Panc1 (cell line): ENCODE results near the gene UBE2M. TPM values are rescaled to one million over a fixed set of nuclear protein-coding genes. Genes with fewer than 3 reads are reported as not detected.
A peak's percentile ranks its signal among the peaks of the same experiment; 100 is the strongest.

Source experiments
- ATAC-seq: fragments of 200-7000 bp; cut with Tn5 transposase; 2 replicates; pipeline ENCODE4 v1.9.1; 2020; ENCODE audit warnings: mild to moderate bottlenecking, moderate library complexity
- BruUV-seq: library from RNA; stranded (reverse); fragments of 400-500 nt; replicated peaks from 2 replicates; lab custom pipeline; 2021; lab: Mats Ljungman, UMichigan
- CTCF ChIA-PET: fragments of 300-600 bp; sonication (Branson Sonifier 250); formaldehyde crosslinking; loops from one replicate; lab custom pipeline; 2022; ENCODE audit warnings: antibody characterized with exemption; lab: Charles Lee
- POLR2A ChIA-PET: fragments of 300-600 bp; sonication (Branson Sonifier 250); formaldehyde crosslinking; loops from one replicate; lab custom pipeline; 2022; ENCODE audit warnings: antibody characterized with exemption; lab: Charles Lee
- DNase-seq: peaks from one replicate; pipeline ENCODE4 v3.0.0-alpha.2; 2010; ENCODE audit warnings: low read depth, low spot score
- H3K27ac ChIP-seq: 2 replicates; pipeline ENCODE4 v1.5.1; 2011; ENCODE audit warnings: mild to moderate bottlenecking, low read length, inconsistent platforms
- H3K27me3 ChIP-seq: fragments of 200-500 bp; sonication (Bioruptor generic); 2 replicates; pipeline ENCODE4 v1.6.0; 2014; ENCODE audit warnings: low read length, inconsistent platforms; ENCODE audit not compliant: control insufficient read depth, insufficient read depth
- H3K36me3 ChIP-seq: fragments of 200-500 bp; sonication (Bioruptor generic); 2 replicates; pipeline ENCODE4 v1.5.1; 2014; ENCODE audit warnings: inconsistent platforms, mild to moderate bottlenecking, low read length, moderate library complexity; ENCODE audit not compliant: control insufficient read depth, insufficient read depth
- H3K4me1 ChIP-seq: 2 replicates; pipeline ENCODE4 v1.5.1; 2011; ENCODE audit warnings: inconsistent platforms, mild to moderate bottlenecking, low read length, moderate library complexity; ENCODE audit not compliant: control insufficient read depth, insufficient read depth
- H3K4me3 ChIP-seq, 2 experiments: 2 replicates each; pipeline ENCODE4 v1.5.1; 2011 to 2012; ENCODE audit warnings: low read depth in 2 of 2, low read length in 2 of 2, mild to moderate bottlenecking in 2 of 2, inconsistent platforms in 1 of 2, moderate library complexity in 1 of 2
- H3K9me3 ChIP-seq: fragments of 200-500 bp; sonication (Bioruptor generic); 2 replicates; pipeline ENCODE4 v1.5.1; 2014; ENCODE audit warnings: low read depth, mild to moderate bottlenecking, inconsistent platforms, low read length, moderate library complexity; ENCODE audit not compliant: control insufficient read depth, insufficient read depth
- POLR2AphosphoS5 ChIP-seq: IDR thresholded peaks from 2 replicates; pipeline ENCODE4 v1.6.1; 2012; ENCODE audit warnings: mild to moderate bottlenecking, low read depth, low read length, moderate library complexity
- SIN3A ChIP-seq: IDR thresholded peaks from 2 replicates; pipeline ENCODE4 v1.6.1; 2012; ENCODE audit warnings: low read depth, mild to moderate bottlenecking, low read length, moderate library complexity, borderline replicate concordance; ENCODE audit not compliant: insufficient read depth
- TCF7L2 ChIP-seq: IDR thresholded peaks from 2 replicates; pipeline ENCODE4 v1.6.1; 2011; ENCODE audit warnings: mild to moderate bottlenecking, low read depth, low read length, inconsistent platforms
- in situ Hi-C: cut with HindIII; loops from 2 replicates; pipeline ENCODE4 v1.10.0; 2016; ENCODE audit warnings: low sequenced_read_pairs, low pct_unique_long_range_greater_than_20kb
- intact Hi-C: fragments of 100-400 bp; cut with micrococcal nuclease; formaldehyde crosslinking; loops from one replicate; pipeline ENCODE4 v1.10.0; 2022; ENCODE audit not compliant: unreplicated experiment
- total RNA-seq: library from RNA; stranded (reverse); gene quantifications from one replicate; pipeline ENCODE4 v1.2.1, GENCODE V29; 2021; ENCODE audit not compliant: unreplicated experiment
- TF ChIP-seq, protein P1 (sequence below): fragments of 450-650 bp; IDR thresholded peaks from 2 replicates; pipeline ENCODE4 v1.5.1; 2017; ENCODE audit warnings: mild to moderate bottlenecking
- TF ChIP-seq, protein P2 (sequence below), 2 experiments: IDR thresholded peaks; 2 replicates each; pipeline ENCODE4 v1.6.1; 2011 to 2012; ENCODE audit warnings: low read depth in 2 of 2, control low read depth in 1 of 2, low read length in 1 of 2, mild to moderate bottlenecking in 1 of 2, moderate library complexity in 1 of 2; ENCODE audit not compliant: insufficient read depth in 1 of 2

UBE2M gene
- total RNA-seq, 1 experiment from 2014 or later, result 189 TPM

- TSS peak; percentile 80 for BruUV-seq
- H3K9me3 ChIP-seq, result no peaks in the 10 kb centered on the region
- peaks cover 31% of the 10 kb centered on the region for H3K4me1 ChIP-seq
- in situ Hi-C loops (no loop called here), intact Hi-C loops (no loop called here)
- ChIA-PET CTCF (interaction anchor here (0.8 kb wide), 1 partner anchor 40 kb away, joined by 3 read pairs; the partner anchor contains the start of gene ZBTB45), POLR2A (interaction anchor here (0.5 to 1.0 kb wide), 4 partner anchors 14 to 790 kb away, joined by 3 to 23 read pairs (median 7); no protein-coding TSS in a partner anchor)
- ATAC-seq (no peak), DNase-seq (no peak)
- TF ChIP-seq SIN3A (no peak), POLR2AphosphoS5 (no peak; the same call in 1 of the 2 replicates), TCF7L2 (no peak)
- TF ChIP-seq, protein P1, sequence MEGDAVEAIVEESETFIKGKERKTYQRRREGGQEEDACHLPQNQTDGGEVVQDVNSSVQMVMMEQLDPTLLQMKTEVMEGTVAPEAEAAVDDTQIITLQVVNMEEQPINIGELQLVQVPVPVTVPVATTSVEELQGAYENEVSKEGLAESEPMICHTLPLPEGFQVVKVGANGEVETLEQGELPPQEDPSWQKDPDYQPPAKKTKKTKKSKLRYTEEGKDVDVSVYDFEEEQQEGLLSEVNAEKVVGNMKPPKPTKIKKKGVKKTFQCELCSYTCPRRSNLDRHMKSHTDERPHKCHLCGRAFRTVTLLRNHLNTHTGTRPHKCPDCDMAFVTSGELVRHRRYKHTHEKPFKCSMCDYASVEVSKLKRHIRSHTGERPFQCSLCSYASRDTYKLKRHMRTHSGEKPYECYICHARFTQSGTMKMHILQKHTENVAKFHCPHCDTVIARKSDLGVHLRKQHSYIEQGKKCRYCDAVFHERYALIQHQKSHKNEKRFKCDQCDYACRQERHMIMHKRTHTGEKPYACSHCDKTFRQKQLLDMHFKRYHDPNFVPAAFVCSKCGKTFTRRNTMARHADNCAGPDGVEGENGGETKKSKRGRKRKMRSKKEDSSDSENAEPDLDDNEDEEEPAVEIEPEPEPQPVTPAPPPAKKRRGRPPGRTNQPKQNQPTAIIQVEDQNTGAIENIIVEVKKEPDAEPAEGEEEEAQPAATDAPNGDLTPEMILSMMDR, result no peak
- TF ChIP-seq, protein P2, sequence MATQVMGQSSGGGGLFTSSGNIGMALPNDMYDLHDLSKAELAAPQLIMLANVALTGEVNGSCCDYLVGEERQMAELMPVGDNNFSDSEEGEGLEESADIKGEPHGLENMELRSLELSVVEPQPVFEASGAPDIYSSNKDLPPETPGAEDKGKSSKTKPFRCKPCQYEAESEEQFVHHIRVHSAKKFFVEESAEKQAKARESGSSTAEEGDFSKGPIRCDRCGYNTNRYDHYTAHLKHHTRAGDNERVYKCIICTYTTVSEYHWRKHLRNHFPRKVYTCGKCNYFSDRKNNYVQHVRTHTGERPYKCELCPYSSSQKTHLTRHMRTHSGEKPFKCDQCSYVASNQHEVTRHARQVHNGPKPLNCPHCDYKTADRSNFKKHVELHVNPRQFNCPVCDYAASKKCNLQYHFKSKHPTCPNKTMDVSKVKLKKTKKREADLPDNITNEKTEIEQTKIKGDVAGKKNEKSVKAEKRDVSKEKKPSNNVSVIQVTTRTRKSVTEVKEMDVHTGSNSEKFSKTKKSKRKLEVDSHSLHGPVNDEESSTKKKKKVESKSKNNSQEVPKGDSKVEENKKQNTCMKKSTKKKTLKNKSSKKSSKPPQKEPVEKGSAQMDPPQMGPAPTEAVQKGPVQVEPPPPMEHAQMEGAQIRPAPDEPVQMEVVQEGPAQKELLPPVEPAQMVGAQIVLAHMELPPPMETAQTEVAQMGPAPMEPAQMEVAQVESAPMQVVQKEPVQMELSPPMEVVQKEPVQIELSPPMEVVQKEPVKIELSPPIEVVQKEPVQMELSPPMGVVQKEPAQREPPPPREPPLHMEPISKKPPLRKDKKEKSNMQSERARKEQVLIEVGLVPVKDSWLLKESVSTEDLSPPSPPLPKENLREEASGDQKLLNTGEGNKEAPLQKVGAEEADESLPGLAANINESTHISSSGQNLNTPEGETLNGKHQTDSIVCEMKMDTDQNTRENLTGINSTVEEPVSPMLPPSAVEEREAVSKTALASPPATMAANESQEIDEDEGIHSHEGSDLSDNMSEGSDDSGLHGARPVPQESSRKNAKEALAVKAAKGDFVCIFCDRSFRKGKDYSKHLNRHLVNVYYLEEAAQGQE (IDR thresholded peaks at IDR 0.05; ENCODE audit: insufficient read depth in 1 of 2, low read depth in 2 of 2, low read length in 1 of 2), result no peak
- no peaks in the 10 kb centered on the region for H3K27me3 ChIP-seq
- no peaks in the 10 kb centered on the region for H3K36me3 ChIP-seq
- H3K4me3 ChIP-seq, result peak overlapping the region; percentile 66 to 77
- H3K27ac ChIP-seq, result peak overlapping the region; percentile 100
Observed at GRCh38 chr19:58560007-58560887, 1.8 kb upstream of the UBE2M start.

DNA sequence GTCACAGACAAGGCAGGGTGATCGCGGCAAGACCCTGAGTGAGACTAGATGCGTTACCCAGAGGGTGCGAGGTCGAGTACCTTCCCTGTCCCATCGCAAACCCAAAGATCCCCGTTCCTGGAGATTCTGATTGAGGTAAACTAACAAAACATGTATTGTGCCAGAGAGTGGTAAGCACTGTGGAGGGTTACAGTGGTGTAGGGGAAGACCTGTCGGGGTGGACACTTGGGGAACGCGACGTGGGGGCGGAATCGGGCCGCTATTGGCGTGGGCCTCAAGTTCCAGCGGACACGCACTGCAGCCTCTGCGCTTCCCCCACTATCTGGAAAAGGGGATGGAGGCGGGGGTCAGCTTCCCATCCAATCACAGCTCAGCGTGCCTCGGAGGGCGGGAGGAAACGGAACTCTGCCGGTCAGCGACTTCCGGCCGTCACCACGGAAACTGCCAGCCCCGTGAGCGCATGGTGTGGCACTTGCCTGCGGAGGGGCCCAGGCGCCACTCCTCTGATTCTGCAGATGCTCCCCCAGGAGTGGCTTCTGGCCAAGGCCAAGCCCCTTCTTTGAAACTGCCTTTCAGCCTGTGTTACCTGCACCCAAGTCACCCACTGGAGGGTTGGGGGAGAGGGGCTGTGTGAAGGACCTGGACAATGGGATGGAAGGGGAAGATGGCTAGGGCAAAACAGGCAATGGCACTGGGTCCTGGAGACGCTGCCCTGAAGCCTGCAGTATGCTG is 1.0 kb upstream of the UBE2M start:
- H3K4me3 ChIP-seq, result peak overlapping the region; percentile 66 to 77
- H3K9me3 ChIP-seq, result no peaks in the 10 kb centered on the region
- TF ChIP-seq TCF7L2 (no peak), POLR2AphosphoS5 (peak; percentile 75), SIN3A (no peak)
- TF ChIP-seq, protein P1, result no peak
- TF ChIP-seq, protein P2 (IDR thresholded peaks at IDR 0.05; ENCODE audit: insufficient read depth in 1 of 2, low read depth in 2 of 2, low read length in 1 of 2), result no peak
- DNase-seq (peak; percentile 78), ATAC-seq (peak; percentile 63)
- intact Hi-C loops (no loop called here), in situ Hi-C loops (no loop called here)
- ChIA-PET CTCF (interaction anchor here (0.5 to 0.8 kb wide), 2 partner anchors 39 to 51 kb away, joined by 3 read pairs; partner anchors contain the start of gene ZBTB45), POLR2A (interaction anchor here (0.5 to 1.0 kb wide), 5 partner anchors 15 to 789 kb away, joined by 3 to 23 read pairs (median 3); no protein-coding TSS in a partner anchor)
- H3K27ac ChIP-seq, result peak overlapping the region; percentile 100
- no TSS peak for BruUV-seq
- H3K4me1 ChIP-seq, result peaks cover 32% of the 10 kb centered on the region
- H3K36me3 ChIP-seq, result no peaks in the 10 kb centered on the region; the same call in 1 of the 2 replicates
- no peaks in the 10 kb centered on the region for H3K27me3 ChIP-seq
